K562 (cell line): ENCODE measurements around the gene KCP. TPM values are rescaled to one million over a fixed set of nuclear protein-coding genes. Genes with fewer than 3 reads are reported as not detected.
A peak's percentile ranks its signal among the peaks of the same experiment; 100 is the strongest.

Experiments used
- ATAC-seq: fragments of 200-7000 bp; cut with Tn5 transposase; 3 replicates; pipeline ENCODE4 v1.9.1; 2020; ENCODE audit warnings: moderate library complexity
- BruUV-seq: library from RNA; stranded (reverse); fragments of 400-500 nt; replicated peaks from 2 replicates; lab custom pipeline; 2021; lab: Mats Ljungman, UMichigan
- CTCF ChIA-PET: fragments of 300-600 bp; formaldehyde crosslinking; extraction: SDS; loops from one replicate; lab custom pipeline; 2021; ENCODE audit warnings: low intra/inter-chr PET ratio; lab: Yijun Ruan, JAX
- POLR2A ChIA-PET: fragments of 300-600, 350-650 bp; sonication (Branson Sonifier 250); formaldehyde crosslinking; extraction: SDS; loops from one replicate; lab custom pipeline; 2021; ENCODE audit warnings: antibody characterized with exemption, inconsistent platforms; lab: Yijun Ruan, JAX
- DNase-seq, 4 experiments: peaks; one replicate each; pipeline versions ENCODE4 v3.0.0 to v3.0.0-alpha.2; 2011 to 2018; ENCODE audit warnings: low spot score in 3 of 4, mixed read lengths in 3 of 4; ENCODE audit errors: extremely low read depth in 1 of 4
- FAIRE-seq: peaks from 2 replicates; lab custom pipeline; 2011; peaks lifted over from hg19 to GRCh38; lab: Jason Lieb, UNC
- H2AFZ ChIP-seq: 2 replicates; pipeline ENCODE4 v1.6.0; 2011; ENCODE audit warnings: low read depth, low read length, control low read depth, inconsistent platforms
- H3K27ac ChIP-seq: fragments of 200-600 bp; 3 replicates; pipeline ENCODE4 v1.8.0; 2011; ENCODE audit warnings: low read depth, mild to moderate bottlenecking, control low read depth, inconsistent platforms, low read length, moderate library complexity, mixed read lengths; ENCODE audit errors: extremely low read depth
- H3K27me3 ChIP-seq, 2 experiments: fragments of 300-600 bp in 1 of 2; 2 replicates in 1 of 2; 3 replicates in 1 of 2; pipeline versions ENCODE4 v1.6.0 to v1.8.0; 2011; ENCODE audit warnings: inconsistent platforms in 2 of 2, low read length in 2 of 2, mild to moderate bottlenecking in 1 of 2, mixed read lengths in 1 of 2, moderate library complexity in 1 of 2; ENCODE audit not compliant: control insufficient read depth in 2 of 2, insufficient read depth in 2 of 2
- H3K36me3 ChIP-seq: fragments of 300-600 bp; 3 replicates; pipeline ENCODE4 v1.8.0; 2011; ENCODE audit warnings: mild to moderate bottlenecking, low read length, inconsistent platforms; ENCODE audit not compliant: control insufficient read depth, insufficient read depth
- H3K4me1 ChIP-seq, 2 experiments: fragments of 200-600 bp in 1 of 2; replicated peaks in 1 of 2; 2 replicates in 1 of 2; 3 replicates in 1 of 2; pipeline versions ENCODE4 v1.5.1 to v1.8.0; 2011; ENCODE audit warnings: inconsistent platforms in 2 of 2, low read length in 2 of 2, mild to moderate bottlenecking in 1 of 2, mixed read lengths in 1 of 2, moderate library complexity in 1 of 2; ENCODE audit not compliant: control insufficient read depth in 2 of 2, insufficient read depth in 2 of 2
- H3K4me2 ChIP-seq: 2 replicates; pipeline ENCODE4 v1.6.1; 2011; ENCODE audit warnings: low read length, control low read depth, inconsistent platforms, mixed read lengths; ENCODE audit not compliant: insufficient read depth
- H3K4me3 ChIP-seq: fragments of 200-600 bp; sonication (generic), shearing (Covaris generic); 2 replicates; pipeline ENCODE4 v1.5.1; 2016; ENCODE audit warnings: control low read depth, inconsistent platforms
- H3K79me2 ChIP-seq: fragments of 200-600 bp; 3 replicates; pipeline ENCODE4 v1.8.0; 2011; ENCODE audit warnings: low read length, inconsistent platforms; ENCODE audit not compliant: control insufficient read depth, insufficient read depth
- H3K9ac ChIP-seq, 2 experiments: 2 replicates each; pipeline versions ENCODE4 v1.6.0 to v1.6.1; 2011; ENCODE audit warnings: low read depth in 2 of 2, low read length in 2 of 2, control low read depth in 1 of 2, inconsistent platforms in 1 of 2, mild to moderate bottlenecking in 1 of 2, mixed read lengths in 1 of 2; ENCODE audit not compliant: insufficient read depth in 1 of 2
- H3K9me1 ChIP-seq: one replicate; pipeline ENCODE4 v1.6.0; 2011; ENCODE audit warnings: inconsistent platforms, mild to moderate bottlenecking, low read length, moderate library complexity; ENCODE audit not compliant: control insufficient read depth, insufficient read depth
- H3K9me3 ChIP-seq: replicated peaks from 2 replicates; pipeline ENCODE4 v1.5.1; 2011; ENCODE audit warnings: low read depth, low read length, inconsistent platforms; ENCODE audit not compliant: control insufficient read depth, insufficient read depth
- H4K20me1 ChIP-seq: replicated peaks from 2 replicates; pipeline ENCODE4 v1.6.1; 2011; ENCODE audit warnings: low read length, inconsistent platforms, mixed read lengths; ENCODE audit not compliant: control insufficient read depth, insufficient read depth
- ATF7 ChIP-seq: fragments of 450-650 bp; IDR thresholded peaks from 2 replicates; pipeline ENCODE4 v1.7.1; 2014; ENCODE audit warnings: mild to moderate bottlenecking, moderate library complexity
- BCL6 ChIP-seq: fragments of 250-450 bp; sonication (Bioruptor Pico); IDR thresholded peaks from 2 replicates; pipeline ENCODE4 v1.4.0; 2020
- CAMTA2 ChIP-seq: fragments of 250-450 bp; sonication (Bioruptor Pico); conservative IDR thresholded peaks from 2 replicates; pipeline ENCODE4 v1.5.1; 2022
- CCNT2 ChIP-seq: IDR thresholded peaks from 2 replicates; pipeline ENCODE4 v1.6.1; 2011; ENCODE audit warnings: borderline replicate concordance, low read depth, mild to moderate bottlenecking, moderate library complexity, mixed read lengths, low read length; ENCODE audit not compliant: insufficient read length; ENCODE audit errors: extremely low read depth
- FOS ChIP-seq: IDR thresholded peaks from 3 replicates; pipeline ENCODE4 v1.6.1; 2011; ENCODE audit not compliant: insufficient read length; ENCODE audit errors: extremely low read depth
- GTF2F1 ChIP-seq: IDR thresholded peaks from 2 replicates; pipeline ENCODE4 v1.6.1; 2011; ENCODE audit warnings: low read depth, low read length, improper control_type of control experiment
- KLF13 ChIP-seq: fragments of 450-650 bp; IDR thresholded peaks from 2 replicates; pipeline ENCODE4 v1.6.1; 2016; ENCODE audit warnings: missing genetic modification characterization, low read depth, mild to moderate bottlenecking, missing compliant biosample characterization, moderate library complexity, borderline replicate concordance
- NCOA1 ChIP-seq: fragments of 450-650 bp; IDR thresholded peaks from 2 replicates; pipeline ENCODE4 v1.6.1; 2016; ENCODE audit warnings: low read depth
- NFIC ChIP-seq: fragments of 450-650 bp; IDR thresholded peaks from 2 replicates; pipeline ENCODE4 v1.6.1; 2017; ENCODE audit warnings: mild to moderate bottlenecking, inconsistent platforms
- YY1 ChIP-seq, 3 experiments: IDR thresholded peaks; 2 replicates each; pipeline ENCODE4 v1.6.1; 2011; ENCODE audit warnings: low read length in 2 of 3, mild to moderate bottlenecking in 2 of 3, moderate library complexity in 2 of 3, borderline replicate concordance in 1 of 3, control low read depth in 1 of 3, low read depth in 1 of 3; ENCODE audit not compliant: insufficient read depth in 3 of 3, insufficient replicate concordance in 2 of 3, control insufficient read depth in 1 of 3, insufficient read length in 1 of 3; ENCODE audit errors: extremely low read depth in 1 of 3
- ZBTB1 ChIP-seq: sonication (generic); formaldehyde crosslinking; IDR thresholded peaks from 2 replicates; pipeline ENCODE4 v1.8.1; 2023; ENCODE audit warnings: missing genetic modification reagents, low read depth, mild to moderate bottlenecking, borderline replicate concordance
- ZNF232 ChIP-seq: sonication (generic); formaldehyde crosslinking; IDR thresholded peaks from 2 replicates; pipeline ENCODE4 v1.8.0; 2022; ENCODE audit warnings: mild to moderate bottlenecking, missing genetic modification reagents
- WGBS: fragments of 100-300 bp; shearing (Covaris generic); methylation state at CpG from one replicate; pipeline ENCODE4 v1.1.6; 2016; ENCODE audit warnings: low coverage, mixed read lengths; ENCODE audit not compliant: insufficient coverage; ENCODE audit errors: missing lambda C conversion rate; 5-methylcytosine and 5-hydroxymethylcytosine counted together
- in situ Hi-C: fragments of 300-500 bp; cut with MboI; formaldehyde crosslinking; loops from 4 replicates; pipeline ENCODE4 v1.15.0; 2018; ENCODE audit warnings: inconsistent platforms, mixed read lengths
- intact Hi-C: fragments of 100-400 bp; cut with micrococcal nuclease; formaldehyde crosslinking; loops from 2 replicates; pipeline ENCODE4 v1.14.2; 2022
- polyA plus RNA-seq, 8 experiments: library from polyadenylated mRNA; depleted of rRNA in 4 of 8; stranded (reverse) in 5 of 8; unstranded in 3 of 8; fragments of >200 nt; fragmentation: Nextera tagmentation in 2 of 8; fragmentation: Illumina TruSeq in 1 of 8; extraction: Ambion mirVana in 2 of 8; extraction: Trizol in 1 of 8; gene quantifications; 2 replicates each; pipeline versions ENCODE4 v1.2.1 to v1.2.3, GENCODE V29; 2011 to 2014; ENCODE audit warnings: inconsistent platforms in 1 of 8, missing spikeins in 1 of 8
- total RNA-seq, 7 experiments: library from RNA; depleted of rRNA in 6 of 7; stranded (reverse); fragments of >200 nt in 6 of 7; fragmentation: Illumina TruSeq in 2 of 7; extraction: Trizol in 2 of 7; gene quantifications; 2 replicates each; pipeline versions ENCODE4 v1.2.1 to v1.2.3, GENCODE V29; 2011 to 2021; ENCODE audit warnings: low replicate concordance in 1 of 7
- TF ChIP-seq, protein P1 (sequence below): fragments of 250-450 bp; sonication (Bioruptor Pico); IDR thresholded peaks from 2 replicates; pipeline ENCODE4 v1.4.0; 2020; ENCODE audit warnings: mild to moderate bottlenecking
- TF ChIP-seq, protein P2 (sequence below): sonication (generic); formaldehyde crosslinking; IDR thresholded peaks from 2 replicates; pipeline ENCODE4 v1.8.0; 2023; ENCODE audit warnings: mild to moderate bottlenecking, missing genetic modification reagents
- TF ChIP-seq, protein P3 (sequence below): sonication (generic); IDR thresholded peaks from 2 replicates; pipeline ENCODE4 v1.6.1; 2016

KCP gene
- total and polyA plus RNA-seq, 9 of the 15 experiments (the other 6 are each of a cell fraction or from before 2014, with no cell fraction given) = 0.06 to 0.17 (median 0.12) TPM; not detected in 3

DNA sequence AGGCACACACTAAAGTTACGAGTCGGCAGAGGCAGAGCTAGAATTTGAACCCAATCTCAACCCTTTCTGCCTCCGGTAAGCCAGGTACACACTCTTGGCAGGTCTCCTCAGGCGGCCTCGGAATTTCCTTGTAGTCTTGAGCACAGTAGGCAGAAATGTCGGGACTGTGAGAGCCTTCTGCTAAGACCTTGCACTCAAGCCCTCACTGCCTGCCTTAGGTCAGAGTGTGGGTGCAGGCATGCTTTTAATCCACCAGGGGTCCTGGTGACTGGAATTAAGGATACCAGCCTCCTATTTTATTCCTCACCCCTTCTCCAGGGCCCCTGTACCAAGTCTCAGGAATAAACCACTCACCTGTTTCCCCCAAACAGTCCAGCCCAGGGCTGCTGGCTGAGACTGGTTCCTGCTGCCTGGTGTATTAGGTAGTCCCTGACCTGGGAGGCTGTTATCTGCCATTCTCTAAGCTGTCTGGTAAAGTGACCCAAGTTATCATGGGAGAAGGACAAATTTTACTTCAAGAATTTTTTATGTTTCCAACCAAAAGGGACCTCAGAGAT lies 47.0 kb downstream of the KCP start:
- Histone ChIP-seq H3K27me3 (no peaks in the 10 kb centered on the region), H2AFZ (peak overlapping the region; percentile 97), H3K36me3 (peaks cover 54% of the 10 kb centered on the region), H3K9me3 (no peaks in the 10 kb centered on the region), H3K79me2 (peaks cover 46% of the 10 kb centered on the region), H3K9me1 (no peaks in the 10 kb centered on the region), H3K27ac (peak overlapping the region; percentile 87), H3K9ac (peak overlapping the region; percentile 95 to 96), H3K4me1 (peaks cover 37 to 61% of the 10 kb centered on the region in 2 experiments), H3K4me2 (peak overlapping the region; percentile 100), H3K4me3 (peak overlapping the region; percentile 71), H4K20me1 (no peaks in the 10 kb centered on the region; the same call in 1 of the 2 replicates)
- 0% methylated on average over 6 of the region's 6 CpGs for WGBS
- ChIA-PET POLR2A (interaction anchor here (0.6 to 7.1 kb wide), 11 partner anchors 9 to 123 kb away, joined by 3 to 47 read pairs (median 5); partner anchors contain the start of gene CALU), CTCF (interaction anchor here (0.6 to 2.0 kb wide), 2 partner anchors 16 to 347 kb away, joined by 3 to 20 read pairs; no protein-coding TSS in a partner anchor)
- no TSS peak for BruUV-seq
- peak; percentile 68 for ATAC-seq
- in situ Hi-C loops (no loop called here), intact Hi-C loops (loop anchor here (2.0 to 5.0 kb wide), 4 partner anchors 81 to 386 kb away; partner anchors contain the start of genes CALU and METTL2B)
- peak; percentile 82 to 86 (median 86) for DNase-seq
- peak; percentile 60 for FAIRE-seq
- TF ChIP-seq, protein P1, sequence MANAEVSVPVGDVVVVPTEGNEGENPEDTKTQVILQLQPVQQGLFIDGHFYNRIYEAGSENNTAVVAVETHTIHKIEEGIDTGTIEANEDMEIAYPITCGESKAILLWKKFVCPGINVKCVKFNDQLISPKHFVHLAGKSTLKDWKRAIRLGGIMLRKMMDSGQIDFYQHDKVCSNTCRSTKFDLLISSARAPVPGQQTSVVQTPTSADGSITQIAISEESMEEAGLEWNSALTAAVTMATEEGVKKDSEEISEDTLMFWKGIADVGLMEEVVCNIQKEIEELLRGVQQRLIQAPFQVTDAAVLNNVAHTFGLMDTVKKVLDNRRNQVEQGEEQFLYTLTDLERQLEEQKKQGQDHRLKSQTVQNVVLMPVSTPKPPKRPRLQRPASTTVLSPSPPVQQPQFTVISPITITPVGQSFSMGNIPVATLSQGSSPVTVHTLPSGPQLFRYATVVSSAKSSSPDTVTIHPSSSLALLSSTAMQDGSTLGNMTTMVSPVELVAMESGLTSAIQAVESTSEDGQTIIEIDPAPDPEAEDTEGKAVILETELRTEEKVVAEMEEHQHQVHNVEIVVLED = no peak
- TF ChIP-seq BCL6 (no peak), NFIC (no peak), ZBTB1 (no peak), NCOA1 (no peak), KLF13 (tag) (no peak), GTF2F1 (no peak), CAMTA2 (CRISPR knock-in tag) (no peak), YY1 (IDR thresholded peaks at IDR 0.05; ENCODE audit: borderline replicate concordance in 1 of 3, control insufficient read depth in 1 of 3, extremely low read depth in 1 of 3, insufficient read depth in 3 of 3, insufficient read length in 1 of 3, insufficient replicate concordance in 2 of 3, low read depth in 1 of 3, low read length in 2 of 3) (peak in 1 of 3 experiments; percentile 22), FOS (no peak), CCNT2 (no peak), ZNF232 (CRISPR knock-in tag) (no peak), ATF7 (peak; percentile 41; the same call in 1 of the 2 replicates)
- TF ChIP-seq, protein P2, sequence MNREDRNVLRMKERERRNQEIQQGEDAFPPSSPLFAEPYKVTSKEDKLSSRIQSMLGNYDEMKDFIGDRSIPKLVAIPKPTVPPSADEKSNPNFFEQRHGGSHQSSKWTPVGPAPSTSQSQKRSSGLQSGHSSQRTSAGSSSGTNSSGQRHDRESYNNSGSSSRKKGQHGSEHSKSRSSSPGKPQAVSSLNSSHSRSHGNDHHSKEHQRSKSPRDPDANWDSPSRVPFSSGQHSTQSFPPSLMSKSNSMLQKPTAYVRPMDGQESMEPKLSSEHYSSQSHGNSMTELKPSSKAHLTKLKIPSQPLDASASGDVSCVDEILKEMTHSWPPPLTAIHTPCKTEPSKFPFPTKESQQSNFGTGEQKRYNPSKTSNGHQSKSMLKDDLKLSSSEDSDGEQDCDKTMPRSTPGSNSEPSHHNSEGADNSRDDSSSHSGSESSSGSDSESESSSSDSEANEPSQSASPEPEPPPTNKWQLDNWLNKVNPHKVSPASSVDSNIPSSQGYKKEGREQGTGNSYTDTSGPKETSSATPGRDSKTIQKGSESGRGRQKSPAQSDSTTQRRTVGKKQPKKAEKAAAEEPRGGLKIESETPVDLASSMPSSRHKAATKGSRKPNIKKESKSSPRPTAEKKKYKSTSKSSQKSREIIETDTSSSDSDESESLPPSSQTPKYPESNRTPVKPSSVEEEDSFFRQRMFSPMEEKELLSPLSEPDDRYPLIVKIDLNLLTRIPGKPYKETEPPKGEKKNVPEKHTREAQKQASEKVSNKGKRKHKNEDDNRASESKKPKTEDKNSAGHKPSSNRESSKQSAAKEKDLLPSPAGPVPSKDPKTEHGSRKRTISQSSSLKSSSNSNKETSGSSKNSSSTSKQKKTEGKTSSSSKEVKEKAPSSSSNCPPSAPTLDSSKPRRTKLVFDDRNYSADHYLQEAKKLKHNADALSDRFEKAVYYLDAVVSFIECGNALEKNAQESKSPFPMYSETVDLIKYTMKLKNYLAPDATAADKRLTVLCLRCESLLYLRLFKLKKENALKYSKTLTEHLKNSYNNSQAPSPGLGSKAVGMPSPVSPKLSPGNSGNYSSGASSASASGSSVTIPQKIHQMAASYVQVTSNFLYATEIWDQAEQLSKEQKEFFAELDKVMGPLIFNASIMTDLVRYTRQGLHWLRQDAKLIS (CRISPR knock-in tag) = peak; percentile 92; the same call in 1 of the 2 replicates
- TF ChIP-seq, protein P3, sequence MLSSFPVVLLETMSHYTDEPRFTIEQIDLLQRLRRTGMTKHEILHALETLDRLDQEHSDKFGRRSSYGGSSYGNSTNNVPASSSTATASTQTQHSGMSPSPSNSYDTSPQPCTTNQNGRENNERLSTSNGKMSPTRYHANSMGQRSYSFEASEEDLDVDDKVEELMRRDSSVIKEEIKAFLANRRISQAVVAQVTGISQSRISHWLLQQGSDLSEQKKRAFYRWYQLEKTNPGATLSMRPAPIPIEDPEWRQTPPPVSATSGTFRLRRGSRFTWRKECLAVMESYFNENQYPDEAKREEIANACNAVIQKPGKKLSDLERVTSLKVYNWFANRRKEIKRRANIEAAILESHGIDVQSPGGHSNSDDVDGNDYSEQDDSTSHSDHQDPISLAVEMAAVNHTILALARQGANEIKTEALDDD = peak; percentile 80
